ENCODE results near the gene IFI27L1. TPM values are rescaled to one million over a fixed set of nuclear protein-coding genes. Genes with fewer than 3 reads are reported as not detected.

The IFI27L1 gene
- total and polyA plus RNA-seq, 4 donors = 14.6 to 41.5 (median 19.9) TPM

DNA sequence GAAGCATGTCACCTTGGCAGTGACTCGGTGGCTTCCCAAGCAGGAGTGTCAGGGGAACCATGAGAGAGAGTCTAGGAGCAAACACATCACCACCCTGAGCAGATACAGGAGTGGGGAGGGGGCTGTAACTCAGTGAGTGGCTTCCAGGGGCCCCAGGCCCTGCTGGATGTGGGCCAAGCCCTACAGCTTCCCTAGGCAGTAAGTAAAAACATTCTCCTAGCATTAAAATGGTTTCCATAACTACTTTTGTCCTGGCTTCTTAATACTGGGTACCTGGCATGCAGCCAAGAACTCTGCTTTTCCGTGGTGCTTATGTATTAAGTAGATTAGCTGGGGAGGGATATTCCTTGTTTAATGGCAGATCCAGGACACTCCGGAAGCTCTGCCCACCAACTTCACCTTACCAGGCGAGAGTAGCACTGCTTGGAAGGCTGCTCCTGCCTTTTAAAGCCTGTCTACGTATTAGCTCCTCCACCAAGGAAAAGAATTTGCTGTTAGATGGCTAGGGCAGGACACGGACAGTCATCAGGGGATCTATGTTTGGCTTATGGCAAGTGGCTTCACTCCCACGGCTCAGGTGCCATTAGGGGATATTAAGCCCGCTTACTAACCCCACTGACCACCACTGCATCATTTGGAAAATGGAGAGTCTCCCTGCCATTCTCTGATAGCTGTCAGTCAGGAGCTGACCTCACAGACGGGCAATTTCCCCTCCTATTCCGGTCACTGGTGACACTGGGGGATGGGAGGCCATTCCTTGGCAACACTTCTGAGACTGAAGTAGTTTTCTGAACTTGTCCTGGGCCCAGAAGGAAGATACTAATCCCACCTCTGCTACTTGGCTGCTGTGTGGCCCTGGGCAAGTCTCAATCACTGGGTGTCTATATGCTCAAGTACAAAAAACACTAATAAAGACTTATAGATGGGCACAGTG, 32.2 kb upstream of the IFI27L1 start:
- ATAC-seq (ENCODE audit: insufficient read depth, low FRiP score) (no peak), DNase-seq (peak; percentile 68 to 71 (median 69))
- Histone ChIP-seq H3K4me1 (ENCODE audit: control insufficient read depth in 5 of 5, insufficient read depth in 5 of 5, low read length in 5 of 5) (peaks cover 0 to 9% (median 0%) of the 10 kb centered on the region in 5 donors), H3K27me3 (ENCODE audit: control insufficient read depth in 3 of 3, insufficient read depth in 3 of 3, low read length in 2 of 3) (no peaks in the 10 kb centered on the region), H3K9ac (ENCODE audit: insufficient read depth in 1 of 2, low read length in 2 of 2) (no peak overlapping the region), H3K9me3 (ENCODE audit: control insufficient read depth in 4 of 4, insufficient read depth in 3 of 4, low read length in 3 of 4) (no peaks in the 10 kb centered on the region), H3K36me3 (ENCODE audit: control insufficient read depth in 4 of 4, insufficient read depth in 4 of 4, low read length in 4 of 4) (peaks cover 30 to 76% (median 53%) of the 10 kb centered on the region in 4 donors), H3K27ac (ENCODE audit: low read depth in 1 of 2, low read length in 1 of 2) (no peak overlapping the region), H3K4me3 (no peak overlapping the region)
- TF ChIP-seq, protein P1, sequence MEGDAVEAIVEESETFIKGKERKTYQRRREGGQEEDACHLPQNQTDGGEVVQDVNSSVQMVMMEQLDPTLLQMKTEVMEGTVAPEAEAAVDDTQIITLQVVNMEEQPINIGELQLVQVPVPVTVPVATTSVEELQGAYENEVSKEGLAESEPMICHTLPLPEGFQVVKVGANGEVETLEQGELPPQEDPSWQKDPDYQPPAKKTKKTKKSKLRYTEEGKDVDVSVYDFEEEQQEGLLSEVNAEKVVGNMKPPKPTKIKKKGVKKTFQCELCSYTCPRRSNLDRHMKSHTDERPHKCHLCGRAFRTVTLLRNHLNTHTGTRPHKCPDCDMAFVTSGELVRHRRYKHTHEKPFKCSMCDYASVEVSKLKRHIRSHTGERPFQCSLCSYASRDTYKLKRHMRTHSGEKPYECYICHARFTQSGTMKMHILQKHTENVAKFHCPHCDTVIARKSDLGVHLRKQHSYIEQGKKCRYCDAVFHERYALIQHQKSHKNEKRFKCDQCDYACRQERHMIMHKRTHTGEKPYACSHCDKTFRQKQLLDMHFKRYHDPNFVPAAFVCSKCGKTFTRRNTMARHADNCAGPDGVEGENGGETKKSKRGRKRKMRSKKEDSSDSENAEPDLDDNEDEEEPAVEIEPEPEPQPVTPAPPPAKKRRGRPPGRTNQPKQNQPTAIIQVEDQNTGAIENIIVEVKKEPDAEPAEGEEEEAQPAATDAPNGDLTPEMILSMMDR (IDR thresholded peaks at IDR 0.05; ENCODE audit: control extremely low read depth, extremely low read depth) = no peak
- WGBS, 2 donors = 76 to 87% methylated on average over 10 of the region's 10 CpGs

DNA sequence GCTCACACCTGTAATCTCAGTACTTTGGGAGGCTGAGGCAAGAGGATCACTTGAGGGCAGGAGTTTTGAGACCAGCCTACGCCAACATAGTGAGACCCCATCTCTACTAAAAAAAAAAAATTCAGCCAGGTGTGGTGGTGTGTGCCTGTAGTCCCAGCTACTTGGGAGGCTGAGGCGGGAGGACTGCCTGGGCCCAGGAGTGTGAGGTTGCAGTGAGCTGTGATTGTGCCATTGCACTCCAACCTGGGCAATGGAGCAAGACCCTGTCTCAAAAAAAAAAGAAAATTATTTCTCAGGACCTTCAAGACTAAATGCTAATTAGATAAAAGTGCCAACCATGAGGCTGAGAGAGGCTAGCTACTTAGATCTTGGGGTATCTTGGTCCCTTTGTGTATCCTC, 31.5 kb upstream of the IFI27L1 start:
- Histone ChIP-seq H3K36me3 (ENCODE audit: control insufficient read depth in 4 of 4, insufficient read depth in 4 of 4, low read length in 4 of 4) (peaks cover 33 to 76% (median 58%) of the 10 kb centered on the region in 4 donors), H3K4me1 (ENCODE audit: control insufficient read depth in 5 of 5, insufficient read depth in 5 of 5, low read length in 5 of 5) (peaks cover 0 to 9% (median 0%) of the 10 kb centered on the region in 5 donors), H3K4me3 (no peak overlapping the region), H3K27ac (ENCODE audit: low read depth in 1 of 2, low read length in 1 of 2) (no peak overlapping the region), H3K27me3 (ENCODE audit: control insufficient read depth in 3 of 3, insufficient read depth in 3 of 3, low read length in 2 of 3) (no peaks in the 10 kb centered on the region), H3K9me3 (ENCODE audit: control insufficient read depth in 4 of 4, insufficient read depth in 3 of 4, low read length in 3 of 4) (no peaks in the 10 kb centered on the region), H3K9ac (ENCODE audit: insufficient read depth in 1 of 2, low read length in 2 of 2) (no peak overlapping the region)
- TF ChIP-seq, protein P1 (IDR thresholded peaks at IDR 0.05; ENCODE audit: control extremely low read depth, extremely low read depth) = no peak
- no peak for DNase-seq
- 84 to 100% methylated on average over 1 to 2 of the region's 2 CpGs for WGBS, 2 donors
- no peak for ATAC-seq (ENCODE audit: insufficient read depth, low FRiP score)

DNA sequence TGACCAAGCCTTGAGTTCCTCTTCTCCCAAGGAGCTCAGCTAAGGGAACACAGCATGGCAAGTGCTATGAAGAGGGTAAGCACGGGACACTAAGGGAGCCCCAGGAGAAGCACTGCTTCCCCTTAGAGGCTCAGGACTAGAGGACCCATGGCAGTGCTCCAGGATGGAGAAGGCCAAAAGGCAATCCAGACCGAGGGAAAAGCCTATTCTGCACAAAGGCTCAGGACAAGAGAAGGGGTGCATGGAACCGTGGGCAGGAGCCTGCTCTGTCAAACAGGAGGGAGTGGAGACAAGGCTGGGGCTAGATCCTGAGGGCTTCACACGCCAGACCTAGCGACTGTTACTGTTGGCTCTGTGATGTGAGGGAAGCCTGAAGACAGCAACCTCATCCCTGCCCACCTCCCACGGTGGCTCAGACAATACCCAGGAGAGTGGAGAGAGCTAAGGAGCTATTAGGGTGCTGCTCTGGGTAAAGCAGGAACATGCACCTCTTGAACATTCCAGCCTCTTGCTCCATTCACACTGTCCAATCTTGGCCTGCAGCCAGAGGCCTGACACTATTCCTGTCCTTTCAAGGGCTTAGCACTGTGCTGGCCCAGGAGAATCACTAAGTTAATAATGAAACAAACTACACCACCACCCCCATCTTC, 30.8 kb upstream of the IFI27L1 start:
- H3K4me3 ChIP-seq = no peak overlapping the region
- no peaks in the 10 kb centered on the region for H3K9me3 ChIP-seq (ENCODE audit: control insufficient read depth in 4 of 4, insufficient read depth in 3 of 4, low read length in 3 of 4)
- peaks cover 0 to 9% (median 0%) of the 10 kb centered on the region in 5 donors for H3K4me1 ChIP-seq (ENCODE audit: control insufficient read depth in 5 of 5, insufficient read depth in 5 of 5, low read length in 5 of 5)
- no peak for DNase-seq
- no peak for ATAC-seq (ENCODE audit: insufficient read depth, low FRiP score)
- WGBS, 2 donors = 84 to 90% methylated on average over 6 of the region's 6 CpGs
- no peak overlapping the region for H3K9ac ChIP-seq (ENCODE audit: insufficient read depth in 1 of 2, low read length in 2 of 2)
- TF ChIP-seq, protein P1 (IDR thresholded peaks at IDR 0.05; ENCODE audit: control extremely low read depth, extremely low read depth) = no peak
- H3K36me3 ChIP-seq (ENCODE audit: control insufficient read depth in 4 of 4, insufficient read depth in 4 of 4, low read length in 4 of 4) = peaks cover 36 to 77% (median 59%) of the 10 kb centered on the region in 4 donors
- no peak overlapping the region for H3K27ac ChIP-seq (ENCODE audit: low read depth in 1 of 2, low read length in 1 of 2)
- no peaks in the 10 kb centered on the region for H3K27me3 ChIP-seq (ENCODE audit: control insufficient read depth in 3 of 3, insufficient read depth in 3 of 3, low read length in 2 of 3)
